HG03521 (cell line): ENCODE measurements around the gene ALG14.
"Not testable (repeated sequence)": the region's sequence is repeated elsewhere in the genome, so short reads cannot be mapped to it uniquely, and the experiment has no call there.

ENCODE experiments used
- ATAC-seq: cut with Tn5 transposase; IDR thresholded peaks from one replicate; pipeline ENCODE4 v1.9.1; 2021; ENCODE audit warnings: mild to moderate bottlenecking, moderate library complexity; ENCODE audit not compliant: unreplicated experiment

The ALG14 gene

GRCh38 chr1:95072532-95073419, at the start of gene ALG14:
Gene ALG14, minus strand, starts transcription at chr1:95072951. Its CDS starts 53 bp downstream, at chr1:95072898.
- ATAC-seq: peak; percentile 95

DNA sequence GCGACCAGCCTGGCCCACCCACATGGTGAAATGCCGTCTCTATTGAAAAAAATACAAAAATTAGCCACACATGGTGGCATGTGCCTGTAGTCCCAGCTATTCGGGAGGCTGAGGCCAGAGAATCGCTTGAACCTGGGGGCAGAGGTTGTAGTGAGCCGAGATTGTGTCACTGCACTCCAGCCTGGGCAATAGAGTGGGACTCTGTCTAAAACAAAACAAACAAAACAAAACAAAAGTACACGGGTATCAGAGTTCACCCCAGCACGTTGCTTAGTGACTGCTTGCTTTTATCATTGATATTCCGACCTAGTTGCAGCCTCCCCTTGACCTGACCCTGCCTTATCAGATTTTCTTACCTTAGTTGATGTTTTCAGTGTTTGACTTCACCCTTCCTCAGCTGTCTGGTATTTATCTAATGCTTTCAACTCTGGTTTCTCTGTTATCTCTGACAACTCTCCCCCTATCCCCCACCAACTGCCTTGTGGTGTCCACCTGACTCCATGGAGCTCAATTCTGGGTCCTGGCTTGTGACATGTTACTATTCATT, 49.5 kb upstream of the ALG14 start:
- ATAC-seq: no peak

- no peak for ATAC-seq
These were observed 46.5 kb upstream of the ALG14 start for GRCh38 chr1:95119273-95119672.

DNA sequence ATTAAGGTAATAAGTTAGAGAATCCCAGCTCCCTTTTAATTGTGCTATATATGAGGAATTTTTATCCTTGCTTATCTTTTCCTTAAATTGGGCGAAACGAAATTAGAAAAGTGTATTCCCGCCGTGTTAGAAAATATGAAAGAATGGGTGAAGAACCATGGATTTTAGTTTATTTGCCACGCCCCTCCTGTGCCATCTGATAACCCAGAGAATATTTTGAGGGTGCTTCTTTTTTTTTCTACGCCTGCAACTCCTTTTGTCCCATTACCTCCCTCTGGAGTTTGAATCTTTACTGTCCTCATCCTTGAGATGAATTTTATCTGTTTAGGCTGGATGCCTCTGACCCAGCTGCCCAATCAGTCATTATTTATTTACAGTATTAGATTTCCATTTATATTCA, 46.0 kb upstream of the ALG14 start:
- ATAC-seq: no peak

DNA sequence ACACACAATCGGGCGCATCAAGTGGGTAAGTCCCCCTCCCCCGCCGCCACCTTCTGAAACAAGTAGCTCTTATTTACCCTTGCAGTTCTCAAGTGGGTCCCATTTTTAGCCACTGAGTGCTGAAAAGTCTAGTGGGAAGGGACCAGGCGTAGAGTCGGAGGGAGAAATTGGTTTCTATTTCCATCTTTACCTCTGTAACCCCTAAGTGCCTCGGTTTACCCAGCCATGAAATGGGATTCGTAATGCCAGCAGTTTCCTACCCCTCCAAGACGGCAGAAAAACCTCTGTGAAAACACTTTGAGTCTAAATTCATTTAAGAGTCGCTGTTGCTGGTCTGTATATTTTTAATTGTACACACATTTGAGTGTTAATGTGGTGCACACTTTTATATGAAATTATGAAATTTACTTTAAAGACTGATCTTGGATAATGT, 45.3 kb upstream of the ALG14 start:
- ATAC-seq: no peak

DNA sequence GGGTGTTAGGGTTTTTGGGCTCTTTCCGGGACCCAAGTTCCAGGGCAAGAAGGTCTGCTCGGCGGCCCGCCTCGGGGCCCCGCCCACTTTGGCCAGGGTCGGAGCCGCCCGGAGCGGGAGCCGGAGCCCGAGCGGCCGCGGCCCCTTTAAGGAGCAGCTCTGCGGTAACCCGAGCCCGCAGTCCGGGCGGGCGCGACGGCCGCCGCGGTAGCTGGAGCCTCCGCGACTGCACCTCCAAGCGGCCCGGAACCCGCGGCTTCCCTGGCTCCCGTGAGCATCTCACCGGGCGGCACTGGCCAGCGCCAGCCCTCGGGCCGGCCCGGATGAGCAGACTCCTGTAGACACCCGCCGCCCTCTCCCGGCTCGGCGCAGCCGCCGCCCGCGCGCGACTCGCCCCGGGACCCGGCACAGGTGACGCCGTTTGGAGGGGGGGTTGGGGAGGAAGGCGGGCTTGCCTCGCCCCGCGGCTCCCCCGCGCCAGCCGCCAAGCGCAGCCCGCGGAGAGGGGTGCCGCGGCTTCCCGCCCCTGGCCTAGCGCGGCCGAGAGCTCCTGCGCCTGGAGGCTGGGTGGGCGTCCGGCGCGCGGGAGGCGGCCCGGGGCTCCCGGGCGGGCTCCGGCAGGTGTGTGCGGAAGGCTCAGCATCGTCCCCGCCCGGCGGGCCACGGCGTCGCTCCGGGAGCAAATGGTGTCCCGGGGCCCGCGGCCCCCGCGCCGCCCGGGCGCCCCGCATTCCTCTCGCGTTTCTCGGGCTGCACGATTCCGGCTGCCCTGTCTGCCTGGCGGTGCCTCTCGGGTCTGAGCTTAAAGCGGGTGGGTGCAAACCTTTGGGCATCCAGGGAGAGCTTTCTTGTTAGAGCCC, 44.7 kb upstream of the ALG14 start, which contains the start of gene TLCD4:
TLCD4 (plus strand) TSS at position 149 of the 860 bp plus-strand sequence. CDS start 26,547 bp downstream, outside the sequence.
- ATAC-seq: peak; percentile 49

GRCh38 chr1:95116580-95117206, 43.9 kb upstream of the ALG14 start:
- ATAC-seq: peak; percentile 57

GRCh38 chr1:95115708-95116137, 43.0 kb upstream of the ALG14 start:
- ATAC-seq: no peak

- no peak for ATAC-seq
These were observed 40.9 kb upstream of the ALG14 start for GRCh38 chr1:95113684-95114083.

- ATAC-seq: no peak
These were observed 38.3 kb upstream of the ALG14 start for GRCh38 chr1:95111014-95111413.

GRCh38 chr1:95108792-95109191, 36.0 kb upstream of the ALG14 start:
- ATAC-seq: no peak

DNA sequence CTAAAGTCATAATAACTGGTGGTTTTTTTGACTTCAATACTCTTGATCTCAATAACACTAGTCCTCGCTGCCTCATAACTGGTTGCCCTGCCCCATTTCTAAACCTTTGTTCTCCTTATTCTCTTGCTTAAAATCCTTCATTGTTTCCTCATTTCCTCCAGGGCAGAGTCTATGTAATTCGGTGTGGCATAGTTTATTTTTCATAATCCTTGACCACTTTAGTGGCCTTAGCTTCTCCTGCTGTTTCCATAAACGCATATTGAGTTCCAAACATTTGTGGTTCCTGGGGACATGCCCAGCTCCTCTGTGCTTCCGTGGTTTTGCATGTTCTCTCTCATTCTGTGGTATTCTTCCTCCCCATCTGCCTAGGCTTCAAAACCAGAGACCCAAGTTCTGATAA, 25.4 kb upstream of the ALG14 start:
- ATAC-seq: no peak

- ATAC-seq: no peak
These were observed 24.7 kb upstream of the ALG14 start for GRCh38 chr1:95097426-95097825.

DNA sequence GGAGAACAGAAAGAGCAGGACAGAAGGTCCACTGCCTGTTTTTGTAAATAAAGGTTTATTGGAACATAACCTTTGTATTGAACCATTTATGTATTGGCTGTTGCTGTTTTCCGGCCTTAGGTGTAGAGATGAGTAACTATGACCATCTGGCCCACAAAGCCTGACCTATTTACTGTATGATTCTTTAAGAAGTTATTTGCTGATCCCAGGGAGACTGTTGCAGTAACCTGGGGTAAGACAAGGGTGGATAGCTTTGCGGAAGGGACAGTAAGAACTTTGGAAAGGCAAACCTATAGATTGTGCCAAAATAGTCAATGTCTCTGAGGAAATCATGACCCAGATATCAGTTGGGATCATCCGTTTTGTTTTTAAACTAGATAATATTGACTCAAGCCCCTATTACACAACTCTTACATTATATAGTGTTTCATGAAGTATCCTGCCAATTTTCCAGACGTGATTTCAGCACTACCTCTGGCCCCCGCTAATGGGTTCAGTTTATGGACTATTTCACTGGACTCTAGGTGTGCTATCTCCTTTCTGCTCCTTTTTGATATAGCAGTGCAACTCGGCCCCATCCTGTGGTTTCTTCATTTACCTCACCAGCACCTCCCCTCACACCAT, 23.6 kb upstream of the ALG14 start:
- ATAC-seq: peak; percentile 17

DNA sequence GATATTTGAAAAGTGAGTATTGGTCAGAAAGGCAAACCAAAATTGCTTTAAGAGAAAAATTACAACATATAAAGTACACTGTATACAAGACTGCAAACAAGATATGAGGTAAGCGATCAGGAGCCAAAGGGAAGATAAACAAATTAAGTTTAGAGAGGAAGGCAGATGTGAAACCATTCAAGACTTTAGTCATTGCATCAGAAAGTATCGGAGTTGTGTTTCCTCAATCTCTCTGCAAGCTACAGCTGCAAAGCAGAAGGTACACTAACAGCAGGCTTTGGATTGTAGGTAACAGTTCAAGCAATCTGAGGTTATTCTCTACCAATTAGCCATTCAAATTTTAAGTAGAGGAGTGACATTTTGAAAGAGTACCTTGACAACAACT, 23.1 kb upstream of the ALG14 start:
- ATAC-seq: peak; percentile 90

- ATAC-seq: no peak
These were observed 22.2 kb upstream of the ALG14 start for GRCh38 chr1:95094923-95095322.

DNA sequence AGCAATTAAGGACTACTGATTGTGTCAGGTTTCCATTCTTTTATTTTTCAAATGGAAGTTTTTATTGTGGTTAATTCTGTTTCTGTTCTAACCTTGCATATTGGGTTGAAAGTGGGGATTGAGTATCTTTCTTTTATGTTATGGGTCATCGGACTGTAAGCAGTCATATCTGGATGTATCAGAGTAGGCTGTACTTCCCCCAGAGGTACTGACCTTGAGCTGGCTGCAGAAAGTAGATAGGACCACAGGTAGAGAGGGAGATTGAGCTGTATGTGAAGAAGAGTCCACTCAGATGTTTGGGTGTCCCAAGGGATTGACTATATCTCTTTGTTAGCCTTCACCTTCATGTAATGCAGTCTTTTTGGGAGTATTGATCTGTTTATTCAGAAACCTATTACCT, 20.5 kb upstream of the ALG14 start:
- no peak for ATAC-seq

GRCh38 chr1:95092891-95093290, 20.1 kb upstream of the ALG14 start:
- ATAC-seq: not testable (repeated sequence)

DNA sequence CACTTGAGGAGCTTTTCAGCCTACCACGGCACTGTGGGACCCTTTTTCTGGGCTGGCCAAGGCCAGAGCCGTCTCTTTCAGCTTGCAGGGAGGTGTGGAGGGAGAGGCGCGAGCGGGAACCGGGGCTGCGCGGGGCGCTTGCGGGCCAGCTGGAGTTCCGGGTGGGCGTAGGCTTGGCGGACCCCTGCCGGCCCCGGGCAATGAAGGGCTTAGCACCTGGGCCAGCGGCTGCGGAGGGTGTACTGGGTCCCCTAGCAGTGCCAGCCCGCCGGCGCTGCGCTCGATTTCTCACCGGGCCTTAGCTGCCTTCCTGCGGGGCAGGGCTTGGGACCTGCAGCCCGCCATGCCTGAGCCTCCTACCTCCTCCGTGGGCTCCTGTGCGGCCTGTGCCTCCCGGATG, 18.5 kb upstream of the ALG14 start:
- not testable (repeated sequence) for ATAC-seq

GRCh38 chr1:95089650-95090287, 17.0 kb upstream of the ALG14 start:
- no peak for ATAC-seq
